CD4-positive, alpha-beta T cell treated with Interleukin-15 for 4 hours (primary cell): Measurements from ENCODE around the gene PDGFRB.
A peak's percentile ranks its signal among the peaks of the same experiment; 100 is the strongest.

Experiments used
- DNase-seq: peaks from one replicate; pipeline ENCODE4 v3.0.0-alpha.2; 2020; ENCODE audit warnings: low spot score

The PDGFRB gene

DNA sequence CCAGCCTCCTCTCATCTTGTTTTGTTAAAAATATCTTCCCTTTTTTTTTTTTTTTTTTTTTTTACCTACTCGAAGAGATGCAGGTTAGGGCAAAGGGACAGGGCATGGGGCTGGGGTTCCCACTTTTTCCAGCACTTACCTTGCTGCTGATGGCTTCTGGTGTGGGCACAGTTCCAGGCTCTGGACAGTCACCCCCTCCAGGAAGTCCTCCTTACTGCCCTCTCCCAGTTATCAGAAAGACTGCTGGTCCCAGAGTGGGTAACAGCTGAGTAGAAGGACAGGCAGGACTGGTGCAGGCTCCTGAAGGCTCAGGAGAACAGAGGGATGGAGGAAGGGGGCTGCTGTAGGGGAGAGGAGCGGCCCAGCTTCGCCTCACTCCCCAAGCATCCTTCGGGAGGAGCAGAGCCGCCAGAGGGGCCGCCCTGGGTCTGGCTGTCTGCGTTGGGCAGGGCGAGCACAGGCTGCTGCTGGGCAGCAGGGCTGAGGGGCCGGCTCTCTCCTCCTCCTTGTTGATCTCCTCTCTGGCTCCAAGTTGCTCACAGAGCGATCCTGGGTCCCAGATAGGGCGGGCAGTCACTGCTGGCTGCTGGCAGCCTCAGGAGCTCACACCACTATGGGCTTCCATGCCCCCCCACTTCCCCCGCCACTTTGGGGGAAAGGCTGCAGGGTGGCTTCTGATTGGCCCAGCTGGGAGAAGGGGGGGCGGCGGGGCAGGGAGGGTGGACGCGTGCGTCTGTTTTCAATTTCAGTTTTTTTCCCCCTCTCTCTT, at the start of gene PDGFRB:
PDGFRB (minus strand) TSS at position 588 of the 769 bp plus-strand sequence. CDS start 18,798 bp downstream, outside the sequence.
- peak; percentile 29 for DNase-seq

GRCh38 chr5:150204590-150204960, 48.9 kb upstream of the PDGFRB start:
- no peak for DNase-seq

DNA sequence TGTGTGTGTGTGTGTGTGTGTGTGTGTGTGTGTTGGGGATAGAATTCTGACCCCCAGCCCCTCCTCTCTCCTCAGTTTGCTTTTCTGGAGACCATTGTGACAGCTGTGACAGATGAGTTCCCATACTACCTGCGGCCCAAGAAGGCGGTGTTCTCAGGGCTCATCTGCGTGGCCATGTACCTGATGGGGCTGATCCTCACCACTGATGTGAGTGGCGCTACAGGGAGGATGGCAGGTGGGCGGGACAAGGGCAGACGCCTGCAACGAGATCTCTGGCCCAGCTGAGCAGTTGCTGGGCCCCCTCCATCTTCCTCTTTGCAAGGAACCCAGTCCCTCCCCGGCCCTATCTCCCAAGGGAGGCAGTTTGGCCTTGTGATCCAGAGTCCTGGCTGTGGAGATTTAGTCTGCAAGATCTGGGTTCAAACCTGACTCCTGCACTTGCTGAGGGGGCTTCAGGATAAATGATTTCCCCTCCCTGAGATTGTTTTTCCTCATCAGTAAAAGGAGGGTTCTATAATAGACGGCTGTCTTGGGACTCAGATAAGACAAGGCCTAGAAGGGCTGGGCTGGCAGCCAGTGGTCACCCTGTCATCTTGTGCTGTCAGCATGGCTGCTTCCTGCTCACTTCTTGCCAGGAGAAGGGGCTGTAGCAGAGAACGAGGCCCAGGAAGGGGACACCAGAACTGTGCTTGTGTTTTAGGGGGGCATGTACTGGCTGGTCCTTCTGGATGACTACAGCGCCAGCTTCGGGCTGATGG, 48.4 kb upstream of the PDGFRB start:
- no peak for DNase-seq

GRCh38 chr5:150202501-150202900, 46.9 kb upstream of the PDGFRB start:
- no peak for DNase-seq

DNA sequence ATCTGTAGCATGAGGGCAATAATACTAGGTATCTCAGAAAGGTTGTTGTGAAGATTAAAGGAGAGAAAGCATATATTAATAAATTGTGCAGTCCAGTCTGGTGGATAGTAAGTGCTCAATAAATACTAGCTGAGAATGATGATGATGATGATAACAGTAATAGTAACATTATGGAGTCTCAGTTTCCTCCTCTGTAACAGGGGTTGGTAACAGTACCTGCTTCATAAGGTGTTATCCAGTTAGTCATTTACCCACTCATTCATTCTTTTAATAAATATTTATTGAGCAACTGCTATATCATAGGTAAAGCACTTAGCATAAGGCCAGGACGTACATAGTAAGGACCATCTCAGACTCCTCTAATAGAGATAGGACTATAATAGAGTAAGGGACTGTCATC, 41.8 kb upstream of the PDGFRB start:
- DNase-seq = no peak

GRCh38 chr5:150196986-150197385, 41.3 kb upstream of the PDGFRB start:
- DNase-seq = no peak

DNA sequence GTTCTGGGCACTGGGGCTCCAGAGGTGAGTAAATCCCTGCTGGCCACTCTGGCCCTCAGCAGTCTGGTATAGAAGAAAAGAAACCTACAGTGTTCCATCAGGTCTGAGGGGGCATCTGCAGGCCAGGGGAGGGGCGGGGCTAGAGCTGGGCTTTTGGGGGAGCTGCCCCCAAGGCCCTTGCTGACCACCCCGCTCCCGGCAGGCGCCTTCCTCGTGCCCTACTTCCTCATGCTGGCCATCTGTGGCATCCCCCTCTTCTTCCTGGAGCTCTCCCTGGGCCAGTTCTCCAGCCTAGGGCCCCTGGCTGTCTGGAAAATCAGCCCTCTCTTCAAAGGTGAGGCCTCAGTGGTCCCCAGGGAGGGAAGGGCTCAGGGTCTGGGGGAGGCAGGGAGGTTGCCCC, 40.9 kb upstream of the PDGFRB start:
- no peak for DNase-seq

GRCh38 chr5:150195736-150196485, 40.3 kb upstream of the PDGFRB start:
- DNase-seq = no peak

GRCh38 chr5:150192462-150192861, 36.8 kb upstream of the PDGFRB start:
- no peak for DNase-seq

DNA sequence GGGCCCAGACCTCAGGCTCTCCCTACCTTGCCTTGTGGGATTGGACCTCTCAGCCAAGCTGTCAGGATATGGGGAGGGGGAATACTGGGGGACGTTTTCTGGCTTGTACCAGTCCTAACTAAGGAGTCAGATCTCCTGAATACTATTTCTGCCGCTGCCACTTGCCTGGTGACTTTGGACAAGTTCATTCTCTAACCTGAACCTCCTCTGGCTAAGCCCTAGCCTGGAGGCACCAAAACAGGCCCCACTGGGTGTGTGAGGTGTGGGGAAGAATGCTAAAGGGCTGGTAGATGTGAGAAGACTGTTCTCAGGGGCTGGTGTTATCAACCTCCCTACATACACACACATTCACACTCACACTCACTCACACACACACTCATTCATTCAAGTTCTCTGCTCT, 35.3 kb upstream of the PDGFRB start:
- DNase-seq = no peak

- no peak for DNase-seq
Observed at GRCh38 chr5:150190503-150190979, 34.9 kb upstream of the PDGFRB start.

- DNase-seq = no peak
Observed at GRCh38 chr5:150189728-150190502, 34.3 kb upstream of the PDGFRB start, which contains the start of gene SLC6A7. Gene SLC6A7, plus strand, starts transcription at chr5:150190062. Its CDS starts 266 bp downstream, at chr5:150190328.

GRCh38 chr5:150189326-150189725, 33.7 kb upstream of the PDGFRB start:
- DNase-seq = no peak

GRCh38 chr5:150188146-150188842, 32.6 kb upstream of the PDGFRB start:
- DNase-seq = no peak

- DNase-seq = no peak
Observed at GRCh38 chr5:150186897-150187296, 31.3 kb upstream of the PDGFRB start.

- no peak for DNase-seq
Observed at GRCh38 chr5:150186137-150186536, 30.5 kb upstream of the PDGFRB start.

- no peak for DNase-seq
Observed at GRCh38 chr5:150184990-150185912, 29.6 kb upstream of the PDGFRB start.

GRCh38 chr5:150184006-150184405, 28.4 kb upstream of the PDGFRB start:
- no peak for DNase-seq

DNA sequence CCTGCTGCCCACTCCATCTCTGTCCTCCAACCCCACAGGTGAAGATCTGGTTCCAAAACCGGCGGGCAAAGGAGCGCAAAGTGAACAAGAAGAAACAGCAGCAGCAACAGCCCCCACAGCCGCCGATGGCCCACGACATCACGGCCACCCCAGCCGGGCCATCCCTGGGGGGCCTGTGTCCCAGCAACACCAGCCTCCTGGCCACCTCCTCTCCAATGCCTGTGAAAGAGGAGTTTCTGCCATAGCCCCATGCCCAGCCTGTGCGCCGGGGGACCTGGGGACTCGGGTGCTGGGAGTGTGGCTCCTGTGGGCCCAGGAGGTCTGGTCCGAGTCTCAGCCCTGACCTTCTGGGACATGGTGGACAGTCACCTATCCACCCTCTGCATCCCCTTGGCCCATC, 27.8 kb upstream of the PDGFRB start:
- no peak for DNase-seq

- DNase-seq = no peak
Observed at GRCh38 chr5:150182774-150183173, 27.1 kb upstream of the PDGFRB start.
